HG03565 (cell line): ENCODE results near the gene ERO1A.

Source experiments
- ATAC-seq: cut with Tn5 transposase; IDR thresholded peaks from one replicate; pipeline ENCODE4 v1.9.1; 2021; ENCODE audit warnings: mild to moderate bottlenecking, moderate library complexity; ENCODE audit not compliant: unreplicated experiment

The ERO1A gene

GRCh38 chr14:52610187-52610586 lies 85.2 kb downstream of the ERO1A start:
- no peak for ATAC-seq

GRCh38 chr14:52609445-52610044 lies 85.8 kb downstream of the ERO1A start:
- no peak for ATAC-seq

GRCh38 chr14:52607061-52607460 lies 88.3 kb downstream of the ERO1A start:
- no peak for ATAC-seq

- no peak for ATAC-seq
Observed at GRCh38 chr14:52602131-52602530, 93.2 kb downstream of the ERO1A start.

GRCh38 chr14:52599974-52600373 lies 95.4 kb downstream of the ERO1A start:
- ATAC-seq = no peak

- ATAC-seq = no peak
Observed at GRCh38 chr14:52598568-52598967, 96.8 kb downstream of the ERO1A start.

GRCh38 chr14:52596861-52597260 lies 98.5 kb downstream of the ERO1A start:
- ATAC-seq = no peak

- ATAC-seq = no peak
Observed at GRCh38 chr14:52596320-52596719, 99.0 kb downstream of the ERO1A start.

- ATAC-seq = no peak
Observed at GRCh38 chr14:52590318-52590717, 105.0 kb downstream of the ERO1A start.
